RWPE2 (cell line): ENCODE data around the gene ARMC8.

Source experiments
- ATAC-seq: fragments of 200-7000 bp; cut with Tn5 transposase; 3 replicates; pipeline ENCODE4 v1.9.1; 2021; ENCODE audit warnings: low read depth
- DNase-seq: peaks from one replicate; pipeline ENCODE4 v3.0.0-alpha.2; 2020; ENCODE audit warnings: low spot score
- H3K27ac ChIP-seq: fragments of 450-650 bp; 2 replicates; pipeline ENCODE4 v1.5.1; 2017; ENCODE audit warnings: mild to moderate bottlenecking; ENCODE audit not compliant: poor library complexity, severe bottlenecking
- H3K27me3 ChIP-seq: fragments of 250-450 bp; sonication (Bioruptor Pico); 2 replicates; pipeline ENCODE4 v1.5.1; 2021; ENCODE audit warnings: mild to moderate bottlenecking, moderate library complexity; ENCODE audit not compliant: insufficient read depth, poor library complexity, severe bottlenecking
- H3K36me3 ChIP-seq: fragments of 250-450 bp; sonication (Bioruptor Pico); 2 replicates; pipeline ENCODE4 v1.5.1; 2020; ENCODE audit warnings: low read depth, mild to moderate bottlenecking, moderate library complexity
- H3K4me1 ChIP-seq: fragments of 250-450 bp; sonication (Bioruptor Pico); 2 replicates; pipeline ENCODE4 v1.5.1; 2021; ENCODE audit warnings: mild to moderate bottlenecking, moderate library complexity; ENCODE audit not compliant: insufficient read depth, poor library complexity, severe bottlenecking
- H3K4me3 ChIP-seq: fragments of 250-450 bp; sonication (Bioruptor Pico); 2 replicates; pipeline ENCODE4 v1.5.1; 2021; ENCODE audit warnings: mild to moderate bottlenecking, moderate library complexity; ENCODE audit not compliant: severe bottlenecking
- H3K9me3 ChIP-seq: fragments of 250-450 bp; sonication (Bioruptor Pico); 2 replicates; pipeline ENCODE4 v1.5.1; 2021; ENCODE audit warnings: mild to moderate bottlenecking, moderate library complexity; ENCODE audit not compliant: severe bottlenecking
- TF ChIP-seq, protein P1 (sequence below): fragments of 450-650 bp; IDR thresholded peaks from one replicate; pipeline ENCODE4 v1.5.1; 2017; ENCODE audit warnings: mild to moderate bottlenecking, moderate library complexity; ENCODE audit not compliant: poor library complexity, severe bottlenecking

Gene ARMC8

GRCh38 chr3:138241061-138241460 lies 54.0 kb downstream of the ARMC8 start:
- TF ChIP-seq, protein P1, sequence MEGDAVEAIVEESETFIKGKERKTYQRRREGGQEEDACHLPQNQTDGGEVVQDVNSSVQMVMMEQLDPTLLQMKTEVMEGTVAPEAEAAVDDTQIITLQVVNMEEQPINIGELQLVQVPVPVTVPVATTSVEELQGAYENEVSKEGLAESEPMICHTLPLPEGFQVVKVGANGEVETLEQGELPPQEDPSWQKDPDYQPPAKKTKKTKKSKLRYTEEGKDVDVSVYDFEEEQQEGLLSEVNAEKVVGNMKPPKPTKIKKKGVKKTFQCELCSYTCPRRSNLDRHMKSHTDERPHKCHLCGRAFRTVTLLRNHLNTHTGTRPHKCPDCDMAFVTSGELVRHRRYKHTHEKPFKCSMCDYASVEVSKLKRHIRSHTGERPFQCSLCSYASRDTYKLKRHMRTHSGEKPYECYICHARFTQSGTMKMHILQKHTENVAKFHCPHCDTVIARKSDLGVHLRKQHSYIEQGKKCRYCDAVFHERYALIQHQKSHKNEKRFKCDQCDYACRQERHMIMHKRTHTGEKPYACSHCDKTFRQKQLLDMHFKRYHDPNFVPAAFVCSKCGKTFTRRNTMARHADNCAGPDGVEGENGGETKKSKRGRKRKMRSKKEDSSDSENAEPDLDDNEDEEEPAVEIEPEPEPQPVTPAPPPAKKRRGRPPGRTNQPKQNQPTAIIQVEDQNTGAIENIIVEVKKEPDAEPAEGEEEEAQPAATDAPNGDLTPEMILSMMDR = no peak
- Histone ChIP-seq H3K9me3 (no peaks in the 10 kb centered on the region), H3K36me3 (peaks cover 93% of the 10 kb centered on the region), H3K4me1 (no peaks in the 10 kb centered on the region), H3K27ac (no peak overlapping the region), H3K27me3 (no peaks in the 10 kb centered on the region), H3K4me3 (no peak overlapping the region)
- no peak for ATAC-seq
- DNase-seq = no peak

GRCh38 chr3:138241676-138242075 lies 54.6 kb downstream of the ARMC8 start:
- Histone ChIP-seq H3K9me3 (no peaks in the 10 kb centered on the region), H3K36me3 (peaks cover 93% of the 10 kb centered on the region), H3K27me3 (no peaks in the 10 kb centered on the region), H3K27ac (no peak overlapping the region), H3K4me3 (no peak overlapping the region), H3K4me1 (no peaks in the 10 kb centered on the region)
- TF ChIP-seq, protein P1 = no peak
- no peak for DNase-seq
- no peak for ATAC-seq

DNA sequence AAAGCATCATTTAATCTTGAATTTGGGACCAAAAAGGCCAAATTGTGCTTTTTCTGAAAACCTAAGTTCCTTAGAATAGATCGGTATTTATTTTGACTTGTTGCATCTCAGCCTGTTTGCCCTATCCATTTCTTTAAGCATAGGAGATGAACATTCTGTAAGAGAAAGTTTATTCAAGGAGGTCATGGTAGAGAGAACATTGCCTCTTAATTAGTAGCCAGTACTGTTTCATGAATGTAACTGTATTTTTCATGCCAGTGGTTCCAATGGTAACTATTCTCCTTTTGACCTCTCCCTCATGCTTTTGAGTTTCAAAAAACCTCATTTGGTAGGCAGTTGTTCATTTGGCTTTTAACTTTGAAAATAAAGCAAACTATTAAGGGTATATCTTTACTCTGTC lies 55.4 kb downstream of the ARMC8 start:
- Histone ChIP-seq H3K36me3 (peaks cover 91% of the 10 kb centered on the region), H3K4me3 (no peak overlapping the region), H3K27me3 (no peaks in the 10 kb centered on the region), H3K27ac (no peak overlapping the region), H3K9me3 (no peaks in the 10 kb centered on the region), H3K4me1 (no peaks in the 10 kb centered on the region)
- no peak for DNase-seq
- TF ChIP-seq, protein P1 = no peak
- no peak for ATAC-seq

DNA sequence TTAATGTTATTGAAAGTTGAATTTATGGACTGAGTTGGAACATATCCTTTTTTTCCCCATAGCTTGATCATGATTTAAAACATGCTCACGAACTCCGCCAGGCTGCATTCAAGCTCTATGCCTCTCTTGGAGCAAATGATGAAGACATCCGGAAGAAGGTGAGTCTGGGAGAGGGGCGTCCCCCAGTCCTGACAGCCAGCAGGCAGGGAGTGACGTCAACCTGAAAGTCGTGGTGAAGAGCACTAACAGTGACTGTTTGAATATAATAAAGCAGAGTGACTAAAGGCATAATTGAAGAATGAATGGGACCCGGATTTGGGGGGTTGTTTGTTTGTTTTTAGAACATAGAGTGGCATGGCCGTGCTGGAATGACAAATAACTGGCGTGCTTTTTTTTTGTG lies 57.9 kb downstream of the ARMC8 start:
- no peaks in the 10 kb centered on the region for H3K27me3 ChIP-seq
- no peak overlapping the region for H3K4me3 ChIP-seq
- TF ChIP-seq, protein P1 = no peak
- no peaks in the 10 kb centered on the region for H3K4me1 ChIP-seq
- ATAC-seq (no peak), DNase-seq (no peak)
- peaks cover 79% of the 10 kb centered on the region for H3K36me3 ChIP-seq
- no peak overlapping the region for H3K27ac ChIP-seq
- no peaks in the 10 kb centered on the region for H3K9me3 ChIP-seq

DNA sequence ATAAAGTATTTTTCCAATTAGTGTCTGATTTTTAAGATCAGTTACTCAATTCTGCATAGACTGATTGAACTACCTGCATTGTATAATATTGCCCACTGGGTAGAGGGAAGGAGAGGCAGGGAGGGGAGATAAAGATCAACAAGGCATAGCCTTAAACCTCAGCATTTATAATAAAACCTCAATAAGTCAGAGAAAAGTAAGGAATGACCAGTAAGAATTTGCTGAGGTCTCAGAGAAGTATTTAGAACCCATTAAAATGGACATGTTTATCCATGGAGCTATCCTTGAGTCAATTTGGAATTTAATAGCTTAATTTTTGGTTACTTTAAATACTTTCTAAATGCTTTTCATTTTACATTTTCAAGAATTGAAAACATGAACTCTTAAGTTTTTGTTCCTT lies 62.5 kb downstream of the ARMC8 start:
- Histone ChIP-seq H3K4me3 (no peak overlapping the region), H3K9me3 (no peaks in the 10 kb centered on the region), H3K27ac (no peak overlapping the region), H3K27me3 (no peaks in the 10 kb centered on the region), H3K4me1 (peaks cover 16% of the 10 kb centered on the region), H3K36me3 (peaks cover 40% of the 10 kb centered on the region)
- no peak for DNase-seq
- no peak for ATAC-seq
- TF ChIP-seq, protein P1 = no peak
